GM19099 (cell line): Measurements from ENCODE around the gene IMPDH2.

Experiments
- POLR2A ChIP-seq: IDR thresholded peaks from 3 replicates; pipeline ENCODE4 v1.6.1; 2011; ENCODE audit warnings: low read depth; ENCODE audit not compliant: insufficient read length; ENCODE audit errors: extremely low read depth

Gene IMPDH2

GRCh38 chr3:48997714-48998637 lies 31.2 kb downstream of the IMPDH2 start:
- TF ChIP-seq POLR2A, result no peak

- no peak for TF ChIP-seq POLR2A
These were observed 32.0 kb downstream of the IMPDH2 start for GRCh38 chr3:48997102-48997635.

GRCh38 chr3:48996640-48997039 lies 32.6 kb downstream of the IMPDH2 start:
- no peak for TF ChIP-seq POLR2A

GRCh38 chr3:48993834-48994233 lies 35.4 kb downstream of the IMPDH2 start:
- TF ChIP-seq POLR2A, result no peak

GRCh38 chr3:48991851-48992545 lies 37.2 kb downstream of the IMPDH2 start:
- no peak for TF ChIP-seq POLR2A

- TF ChIP-seq POLR2A, result peak; percentile 15
These were observed 38.3 kb downstream of the IMPDH2 start for GRCh38 chr3:48990636-48991469.

GRCh38 chr3:48989796-48990635 lies 39.2 kb downstream of the IMPDH2 start, which contains the start of gene P4HTM:
Gene P4HTM (plus strand): TSS chr3:48990241. CDS start chr3:48990257, 16 bp downstream.
- peak; percentile 28 for TF ChIP-seq POLR2A

GRCh38 chr3:48989126-48989795 lies 39.9 kb downstream of the IMPDH2 start:
- TF ChIP-seq POLR2A, result no peak

GRCh38 chr3:48985831-48986376 lies 43.3 kb downstream of the IMPDH2 start:
- TF ChIP-seq POLR2A, result no peak

GRCh38 chr3:48984663-48985062 lies 44.5 kb downstream of the IMPDH2 start:
- TF ChIP-seq POLR2A, result no peak

- no peak for TF ChIP-seq POLR2A
These were observed 46.1 kb downstream of the IMPDH2 start for GRCh38 chr3:48983096-48983495.

- no peak for TF ChIP-seq POLR2A
These were observed 46.5 kb downstream of the IMPDH2 start for GRCh38 chr3:48982686-48983085.

GRCh38 chr3:48982016-48982415 lies 47.2 kb downstream of the IMPDH2 start:
- no peak for TF ChIP-seq POLR2A
